B cell (primary cell): ENCODE results near the gene HOXB9. TPM values are rescaled to one million over a fixed set of nuclear protein-coding genes. Genes with fewer than 3 reads are reported as not detected.

ENCODE experiments used
- ATAC-seq: fragments of 200-7000 bp; cut with Tn5 transposase; one replicate; pipeline ENCODE4 v1.10.0; 2021; ENCODE audit warnings: low read depth, mild to moderate bottlenecking, moderate number of reproducible peaks, moderate library complexity
- CTCF ChIA-PET: fragments of 350-600 bp; sonication (Branson Sonifier 250); formaldehyde crosslinking; loops from one replicate; lab custom pipeline; 2021; ENCODE audit warnings: antibody characterized with exemption, inconsistent platforms; lab: Charles Lee
- POLR2A ChIA-PET: fragments of 350-600 bp; sonication (Branson Sonifier 250); formaldehyde crosslinking; loops from one replicate; lab custom pipeline; 2021; ENCODE audit warnings: antibody characterized with exemption; lab: Charles Lee
- DNase-seq: peaks from one replicate; pipeline ENCODE4 v3.0.0; 2013
- H2AFZ ChIP-seq: 2 replicates; pipeline ENCODE4 v1.6.1; 2012; ENCODE audit warnings: mild to moderate bottlenecking, low read depth, low read length; ENCODE audit not compliant: insufficient read depth, poor library complexity, severe bottlenecking
- H3K27ac ChIP-seq, 2 donors: 1 replicate in 1 of 2; 2 replicates in 1 of 2; pipeline ENCODE4 v1.5.1; 2012 to 2013; ENCODE audit warnings: low read length in 2 of 2, mild to moderate bottlenecking in 2 of 2, moderate library complexity in 1 of 2
- H3K27me3 ChIP-seq, 4 experiments: fragments of 200-600 bp in 1 of 4; sonication (generic) in 1 of 4; replicated peaks in 1 of 4; 1 replicate in 2 of 4; 2 replicates in 2 of 4; pipeline versions ENCODE4 v1.6.1 to v1.7.0; 2013 to 2016; ENCODE audit warnings: low read length in 3 of 4, mild to moderate bottlenecking in 2 of 4, mixed read lengths in 1 of 4, moderate library complexity in 1 of 4; ENCODE audit not compliant: insufficient read depth in 4 of 4, control insufficient read depth in 3 of 4; ENCODE audit errors: control extremely low read depth in 1 of 4
- H3K36me3 ChIP-seq, 2 experiments: replicated peaks in 1 of 2; 1 replicate in 1 of 2; 2 replicates in 1 of 2; pipeline versions ENCODE4 v1.6.1 to v1.7.1; 2013; ENCODE audit warnings: low read length in 1 of 2; ENCODE audit not compliant: insufficient read depth in 2 of 2, control insufficient read depth in 1 of 2; ENCODE audit errors: control extremely low read depth in 1 of 2, extremely low read depth in 1 of 2
- H3K4me1 ChIP-seq, 2 donors: fragments of 200-600 bp in 1 of 2; sonication (generic) in 1 of 2; 1 replicate in 1 of 2; 2 replicates in 1 of 2; pipeline versions ENCODE4 v1.5.1 to v1.6.1; 2013 to 2017; ENCODE audit warnings: low read length in 2 of 2; ENCODE audit not compliant: control insufficient read depth in 2 of 2, insufficient read depth in 2 of 2
- H3K4me2 ChIP-seq: replicated peaks from 2 replicates; pipeline ENCODE3; 2012; ENCODE audit warnings: mild to moderate bottlenecking, low read depth, low read length; ENCODE audit not compliant: poor library complexity, severe bottlenecking
- H3K4me3 ChIP-seq, 5 experiments: fragments of 200-600 bp in 1 of 5; sonication (generic) in 1 of 5; 1 replicate in 3 of 5; 2 replicates in 2 of 5; pipeline versions ENCODE4 v1.5.1 to v1.7.0; 2011 to 2016; ENCODE audit warnings: low read length in 4 of 5, mild to moderate bottlenecking in 4 of 5, low read depth in 2 of 5, control low read depth in 1 of 5, moderate library complexity in 1 of 5; ENCODE audit not compliant: insufficient read depth in 1 of 5; ENCODE audit errors: control extremely low read depth in 1 of 5, extremely low read depth in 1 of 5
- H3K79me2 ChIP-seq: fragments of 200-600 bp; sonication (generic); one replicate; pipeline ENCODE4 v1.6.0; 2016; ENCODE audit warnings: low read length; ENCODE audit not compliant: control insufficient read depth, insufficient read depth
- H3K9ac ChIP-seq: fragments of 200-600 bp; sonication (generic); 2 replicates; pipeline ENCODE4 v1.6.1; 2017; ENCODE audit warnings: mild to moderate bottlenecking, low read length, moderate library complexity
- H3K9me3 ChIP-seq, 3 donors: one replicate each; pipeline versions ENCODE4 v1.6.1 to v1.7.1; 2013; ENCODE audit warnings: low read length in 2 of 3; ENCODE audit not compliant: control insufficient read depth in 2 of 3, insufficient read depth in 1 of 3; ENCODE audit errors: control extremely low read depth in 1 of 3
- H4K20me1 ChIP-seq: 2 replicates; pipeline ENCODE4 v1.6.0; 2012; ENCODE audit warnings: mild to moderate bottlenecking, low read length; ENCODE audit not compliant: insufficient read depth, control insufficient read depth, poor library complexity, severe bottlenecking
- H3K27ac Mint-ChIP-seq: one replicate; pipeline ENCODE4 v1.8.0; 2021; ENCODE audit warnings: mixed read lengths
- H3K27me3 Mint-ChIP-seq: one replicate; pipeline ENCODE4 v1.8.0; 2021; ENCODE audit warnings: mixed read lengths
- H3K4me1 Mint-ChIP-seq: one replicate; pipeline ENCODE4 v1.8.0; 2021; ENCODE audit warnings: mixed read lengths
- H3K4me3 Mint-ChIP-seq: one replicate; pipeline ENCODE4 v1.8.0; 2021; ENCODE audit warnings: mixed read lengths
- H3K9me3 Mint-ChIP-seq: one replicate; pipeline ENCODE4 v1.8.0; 2022; ENCODE audit warnings: mixed read lengths; ENCODE audit not compliant: insufficient read depth
- CTCF ChIP-seq: fragments of 200-600 bp; IDR thresholded peaks from one replicate; pipeline ENCODE4 v1.8.0; 2022; ENCODE audit warnings: antibody characterized with exemption, mild to moderate bottlenecking
- EZH2 ChIP-seq: IDR thresholded peaks from 2 replicates; pipeline ENCODE4 v1.6.1; 2012; ENCODE audit warnings: borderline replicate concordance, low read depth, mild to moderate bottlenecking, moderate library complexity, low read length; ENCODE audit not compliant: insufficient read depth, poor library complexity, severe bottlenecking
- WGBS: methylation state at CpG from one replicate; pipeline ENCODE4 v1.1.5; 2013; ENCODE audit warnings: missing lambda C conversion rate; ENCODE audit not compliant: insufficient coverage; 5-methylcytosine and 5-hydroxymethylcytosine counted together
- intact Hi-C: fragments of 100-400 bp; cut with micrococcal nuclease; formaldehyde crosslinking; loops from one replicate; pipeline ENCODE4 v1.10.0; 2022
- polyA plus RNA-seq: library from polyadenylated mRNA; depleted of rRNA; stranded (reverse); fragments of >200 nt; gene quantifications from 2 replicates; pipeline ENCODE4 v1.2.3, GENCODE V29; 2012
- total RNA-seq, 2 donors: library from RNA; stranded (reverse); fragments of 120-200 nt in 1 of 2; gene quantifications; 1 replicate in 1 of 2; 2 replicates in 1 of 2; pipeline versions ENCODE4 v1.2.3 to v1.2.4, GENCODE V29; 2013 to 2022

Gene HOXB9
- total and polyA plus RNA-seq, 2 donors (not counting 1 experiment from before 2014, with no cell fraction given): 0.07 TPM; not detected in 1

GRCh38 chr17:48608494-48608834, 17.7 kb downstream of the HOXB9 start:
- Mint-ChIP-seq H3K9me3 (no peaks in the 10 kb centered on the region), H3K4me3 (no peak overlapping the region), H3K27me3 (peaks cover 63% of the 10 kb centered on the region), H3K27ac (no peak overlapping the region), H3K4me1 (peaks cover 27% of the 10 kb centered on the region)
- Histone ChIP-seq H3K27ac (no peak overlapping the region), H3K27me3 (peaks cover 2 to 85% (median 58%) of the 10 kb centered on the region in 4 experiments), H3K9me3 (peaks cover 0 to 29% (median 0%) of the 10 kb centered on the region in 3 donors), H3K4me3 (no peak overlapping the region), H3K4me1 (peaks cover 41% of the 10 kb centered on the region in 2 donors), H3K79me2 (no peaks in the 10 kb centered on the region), H3K9ac (no peak overlapping the region), H4K20me1 (no peaks in the 10 kb centered on the region), H3K36me3 (no peaks in the 10 kb centered on the region), H2AFZ (no peak overlapping the region), H3K4me2 (no peak overlapping the region)
- intact Hi-C loops: no loop called here
- TF ChIP-seq CTCF: no peak
- no peak for TF ChIP-seq EZH2
- no peak for ATAC-seq
- CTCF ChIA-PET: interaction anchor here (1.2 to 1.3 kb wide), 2 partner anchors 10 to 18 kb away, joined by 4 to 6 read pairs; partner anchors contain the start of gene HOXB3
- WGBS: no CpG with 5 or more reads among the region's 1 CpG
- no peak for DNase-seq
- POLR2A ChIA-PET: no interaction called here

- Histone ChIP-seq H3K36me3 (no peaks in the 10 kb centered on the region), H3K4me3 (no peak overlapping the region), H3K4me1 (peaks cover 35 to 37% of the 10 kb centered on the region in 2 donors), H3K9me3 (peaks cover 0 to 37% (median 0%) of the 10 kb centered on the region in 3 donors), H3K27me3 (peaks cover 2 to 89% (median 63%) of the 10 kb centered on the region in 4 experiments), H3K79me2 (no peaks in the 10 kb centered on the region), H4K20me1 (no peaks in the 10 kb centered on the region), H2AFZ (no peak overlapping the region), H3K9ac (no peak overlapping the region), H3K4me2 (no peak overlapping the region), H3K27ac (no peak overlapping the region)
- H3K4me3 Mint-ChIP-seq: no peak overlapping the region
- 97% methylated on average over 7 of the region's 9 CpGs for WGBS
- peaks cover 20% of the 10 kb centered on the region for H3K4me1 Mint-ChIP-seq
- peaks cover 63% of the 10 kb centered on the region for H3K27me3 Mint-ChIP-seq
- no peak overlapping the region for H3K27ac Mint-ChIP-seq
- no peak for TF ChIP-seq EZH2
- TF ChIP-seq CTCF: no peak
- no peaks in the 10 kb centered on the region for H3K9me3 Mint-ChIP-seq
- CTCF ChIA-PET: interaction anchor here (1.3 to 1.9 kb wide), 3 partner anchors 14 to 18 kb away, joined by 3 to 8 read pairs (median 5); partner anchors contain the start of gene HOXB5
- ATAC-seq: no peak
- POLR2A ChIA-PET: no interaction called here
- DNase-seq: no peak
- intact Hi-C loops: no loop called here
Observed at GRCh38 chr17:48606892-48607614, 19.1 kb downstream of the HOXB9 start.
